Astrocyte (in vitro differentiated cells and primary cell): Measurements from ENCODE around the gene NUDT13. TPM values are rescaled to one million over a fixed set of nuclear protein-coding genes. Genes with fewer than 3 reads are reported as not detected.

Experiments used
- DNase-seq: peaks from one replicate; pipeline ENCODE4 v3.0.0-alpha.2; 2010; ENCODE audit warnings: low read depth
- FAIRE-seq: peaks from 2 replicates; lab custom pipeline; 2011; peaks lifted over from hg19 to GRCh38; lab: Jason Lieb, UNC
- H2AFZ ChIP-seq: 2 replicates; pipeline ENCODE4 v1.6.0; 2012; ENCODE audit warnings: low read depth, low read length, inconsistent platforms
- H3K27ac ChIP-seq: 2 replicates; pipeline ENCODE4 v1.5.1; 2011; ENCODE audit warnings: low read depth, low read length, inconsistent platforms
- H3K27me3 ChIP-seq: 2 replicates; pipeline ENCODE4 v1.6.0; 2011; ENCODE audit warnings: low read length, inconsistent platforms; ENCODE audit not compliant: insufficient read depth
- H3K36me3 ChIP-seq: 2 replicates; pipeline ENCODE4 v1.5.1; 2011; ENCODE audit warnings: low read length, inconsistent platforms; ENCODE audit not compliant: insufficient read depth
- H3K4me1 ChIP-seq: 2 replicates; pipeline ENCODE4 v1.5.1; 2011; ENCODE audit warnings: low read length, inconsistent platforms; ENCODE audit not compliant: insufficient read depth
- H3K4me2 ChIP-seq: 2 replicates; pipeline ENCODE4 v1.6.0; 2012; ENCODE audit warnings: low read length, inconsistent platforms
- H3K4me3 ChIP-seq: 2 replicates; pipeline ENCODE4 v1.5.1; 2011; ENCODE audit warnings: low read depth, mild to moderate bottlenecking, low read length, inconsistent platforms; ENCODE audit not compliant: insufficient read depth
- H3K79me2 ChIP-seq: 2 replicates; pipeline ENCODE4 v1.6.0; 2012; ENCODE audit warnings: mild to moderate bottlenecking, low read length, inconsistent platforms; ENCODE audit not compliant: insufficient read depth
- H3K9ac ChIP-seq: 2 replicates; pipeline ENCODE4 v1.6.0; 2012; ENCODE audit warnings: mild to moderate bottlenecking, low read length, inconsistent platforms
- H3K9me3 ChIP-seq: 2 replicates; pipeline ENCODE4 v1.5.1; 2012; ENCODE audit warnings: low read depth, mild to moderate bottlenecking, low read length, inconsistent platforms; ENCODE audit not compliant: insufficient read depth
- H4K20me1 ChIP-seq: 2 replicates; pipeline ENCODE4 v1.6.0; 2012; ENCODE audit warnings: low read length, inconsistent platforms; ENCODE audit not compliant: insufficient read depth
- H3K27ac Mint-ChIP-seq: one replicate; pipeline ENCODE4 v1.8.0; 2021; ENCODE audit warnings: mild to moderate bottlenecking, mixed read lengths; ENCODE audit not compliant: unreplicated experiment
- H3K27me3 Mint-ChIP-seq: one replicate; pipeline ENCODE4 v1.8.0; 2021; ENCODE audit warnings: low read depth, mixed read lengths; ENCODE audit not compliant: unreplicated experiment
- H3K36me3 Mint-ChIP-seq: one replicate; pipeline ENCODE4 v1.8.0; 2021; ENCODE audit warnings: low read depth, mixed read lengths; ENCODE audit not compliant: unreplicated experiment
- H3K4me1 Mint-ChIP-seq: one replicate; pipeline ENCODE4 v1.8.0; 2021; ENCODE audit warnings: low read depth, mixed read lengths; ENCODE audit not compliant: unreplicated experiment
- H3K4me3 Mint-ChIP-seq: one replicate; pipeline ENCODE4 v1.8.0; 2021; ENCODE audit warnings: mild to moderate bottlenecking, moderate library complexity, mixed read lengths; ENCODE audit not compliant: unreplicated experiment
- H3K9me3 Mint-ChIP-seq: one replicate; pipeline ENCODE4 v1.8.0; 2021; ENCODE audit warnings: mild to moderate bottlenecking, mixed read lengths; ENCODE audit not compliant: unreplicated experiment
- CTCF ChIP-seq: IDR thresholded peaks from 2 replicates; pipeline ENCODE4 v1.5.1; 2011; ENCODE audit warnings: low read depth, mild to moderate bottlenecking, inconsistent platforms, low read length, moderate library complexity; ENCODE audit not compliant: insufficient read depth
- EZH2 ChIP-seq: IDR thresholded peaks from 2 replicates; pipeline ENCODE4 v1.6.1; 2012; ENCODE audit warnings: mild to moderate bottlenecking, low read length, inconsistent platforms; ENCODE audit not compliant: insufficient read depth
- total RNA-seq: library from RNA; stranded (reverse); gene quantifications from 2 replicates; pipeline ENCODE4 v1.2.1, GENCODE V29; 2021

Gene NUDT13
- total RNA-seq, 1 donor from 2014 or later: 2.4 TPM

GRCh38 chr10:73131913-73132686 lies 21.8 kb downstream of the NUDT13 start:
- no peaks in the 10 kb centered on the region for H3K79me2 ChIP-seq
- H3K9me3 ChIP-seq: no peaks in the 10 kb centered on the region
- Mint-ChIP-seq H3K9me3 (no peaks in the 10 kb centered on the region), H3K27ac (no peak overlapping the region), H3K4me3 (no peak overlapping the region), H3K27me3 (no peaks in the 10 kb centered on the region), H3K36me3 (peaks cover 7% of the 10 kb centered on the region), H3K4me1 (no peaks in the 10 kb centered on the region)
- no peak for FAIRE-seq
- TF ChIP-seq EZH2: no peak
- TF ChIP-seq CTCF: no peak
- H2AFZ ChIP-seq: no peak overlapping the region
- no peak overlapping the region for H3K4me2 ChIP-seq
- H3K4me3 ChIP-seq: no peak overlapping the region
- H3K27ac ChIP-seq: no peak overlapping the region
- DNase-seq: no peak
- no peaks in the 10 kb centered on the region for H3K27me3 ChIP-seq
- peaks cover 55% of the 10 kb centered on the region for H3K36me3 ChIP-seq
- H4K20me1 ChIP-seq: no peaks in the 10 kb centered on the region
- no peaks in the 10 kb centered on the region for H3K4me1 ChIP-seq
- no peak overlapping the region for H3K9ac ChIP-seq

- Histone ChIP-seq H3K27me3 (no peaks in the 10 kb centered on the region), H3K36me3 (peaks cover 64% of the 10 kb centered on the region), H3K4me2 (no peak overlapping the region), H3K4me3 (no peak overlapping the region), H3K79me2 (no peaks in the 10 kb centered on the region), H3K9ac (no peak overlapping the region), H3K4me1 (no peaks in the 10 kb centered on the region), H3K9me3 (no peaks in the 10 kb centered on the region), H2AFZ (no peak overlapping the region), H4K20me1 (no peaks in the 10 kb centered on the region), H3K27ac (no peak overlapping the region)
- Mint-ChIP-seq H3K4me1 (no peaks in the 10 kb centered on the region), H3K27ac (no peak overlapping the region), H3K9me3 (no peaks in the 10 kb centered on the region), H3K27me3 (no peaks in the 10 kb centered on the region), H3K4me3 (no peak overlapping the region), H3K36me3 (peaks cover 9% of the 10 kb centered on the region)
- FAIRE-seq: no peak
- TF ChIP-seq EZH2: no peak
- TF ChIP-seq CTCF: no peak
- DNase-seq: no peak
Observed at GRCh38 chr10:73134727-73135126, 24.5 kb downstream of the NUDT13 start.

- Mint-ChIP-seq H3K27me3 (no peaks in the 10 kb centered on the region), H3K36me3 (peaks cover 3% of the 10 kb centered on the region), H3K4me3 (no peak overlapping the region), H3K9me3 (no peaks in the 10 kb centered on the region), H3K27ac (no peak overlapping the region), H3K4me1 (no peaks in the 10 kb centered on the region)
- DNase-seq (no peak), FAIRE-seq (no peak)
- H3K79me2 ChIP-seq: no peaks in the 10 kb centered on the region
- H3K9me3 ChIP-seq: no peaks in the 10 kb centered on the region
- no peaks in the 10 kb centered on the region for H3K4me1 ChIP-seq
- TF ChIP-seq CTCF: no peak
- no peak for TF ChIP-seq EZH2
- no peak overlapping the region for H3K9ac ChIP-seq
- no peak overlapping the region for H3K4me2 ChIP-seq
- H4K20me1 ChIP-seq: no peaks in the 10 kb centered on the region
- no peaks in the 10 kb centered on the region for H3K27me3 ChIP-seq
- no peak overlapping the region for H3K4me3 ChIP-seq
- peaks cover 62% of the 10 kb centered on the region for H3K36me3 ChIP-seq
- H2AFZ ChIP-seq: no peak overlapping the region
- H3K27ac ChIP-seq: no peak overlapping the region
Observed at GRCh38 chr10:73136627-73137026, 26.4 kb downstream of the NUDT13 start.
